Liver (tissue), 9 donors: ENCODE data around the gene REC114. TPM values are rescaled to one million over a fixed set of nuclear protein-coding genes. Genes with fewer than 3 reads are reported as not detected.

Experiments
- DNase-seq: peaks from one replicate; pipeline ENCODE4 v3.0.0-alpha.2; 2017; ENCODE audit warnings: low spot score
- H3K27ac ChIP-seq, 2 donors: one replicate each; pipeline ENCODE4 v1.7.0; 2013; ENCODE audit warnings: inconsistent platforms in 2 of 2, low read length in 2 of 2, control low read depth in 1 of 2, low read depth in 1 of 2, mild to moderate bottlenecking in 1 of 2
- H3K27me3 ChIP-seq, 4 donors: one replicate each; pipeline versions ENCODE4 v1.6.1 to v1.7.0; 2013; ENCODE audit warnings: low read length in 3 of 4, inconsistent platforms in 1 of 4, mild to moderate bottlenecking in 1 of 4, moderate library complexity in 1 of 4; ENCODE audit not compliant: control insufficient read depth in 4 of 4, insufficient read depth in 4 of 4
- H3K36me3 ChIP-seq, 4 donors: one replicate each; pipeline versions ENCODE4 v1.6.1 to v1.7.0; 2013; ENCODE audit warnings: low read length in 3 of 4, mild to moderate bottlenecking in 3 of 4, low read depth in 1 of 4, moderate library complexity in 1 of 4; ENCODE audit not compliant: control insufficient read depth in 4 of 4, insufficient read depth in 3 of 4
- H3K4me1 ChIP-seq, 4 donors: one replicate each; pipeline versions ENCODE4 v1.6.1 to v1.7.0; 2013; ENCODE audit warnings: low read length in 3 of 4, mild to moderate bottlenecking in 3 of 4, moderate library complexity in 1 of 4; ENCODE audit not compliant: control insufficient read depth in 4 of 4, insufficient read depth in 4 of 4
- H3K4me3 ChIP-seq, 3 donors: one replicate each; pipeline versions ENCODE4 v1.6.1 to v1.7.0; 2013; ENCODE audit warnings: low read length in 3 of 3, control low read depth in 1 of 3, low read depth in 1 of 3, mild to moderate bottlenecking in 1 of 3
- H3K9ac ChIP-seq, 2 donors: one replicate each; pipeline ENCODE4 v1.7.0; 2013; ENCODE audit warnings: low read length in 2 of 2, mild to moderate bottlenecking in 2 of 2, moderate library complexity in 2 of 2, control low read depth in 1 of 2, low read depth in 1 of 2
- H3K9me3 ChIP-seq, 4 donors: one replicate each; pipeline versions ENCODE4 v1.6.1 to v1.7.0; 2013; ENCODE audit warnings: low read length in 3 of 4; ENCODE audit not compliant: control insufficient read depth in 4 of 4
- EGR1 ChIP-seq, 2 donors: IDR thresholded peaks; 2 replicates each; pipeline ENCODE4 v1.6.1; 2016 to 2018; ENCODE audit warnings: antibody characterized with exemption in 2 of 2, low read depth in 2 of 2
- FOXA1 ChIP-seq: IDR thresholded peaks from 2 replicates; pipeline ENCODE4 v1.6.1; 2016; ENCODE audit warnings: antibody characterized with exemption
- FOXA2 ChIP-seq: IDR thresholded peaks from 2 replicates; pipeline ENCODE4 v1.6.1; 2016; ENCODE audit warnings: antibody characterized with exemption
- GABPA ChIP-seq, 2 donors: IDR thresholded peaks in 1 of 2; conservative IDR thresholded peaks in 1 of 2; 2 replicates each; pipeline ENCODE4 v1.6.1; 2016; ENCODE audit warnings: antibody characterized with exemption in 2 of 2, mild to moderate bottlenecking in 1 of 2, moderate library complexity in 1 of 2
- HNF4A ChIP-seq, 2 donors: conservative IDR thresholded peaks; 2 replicates each; pipeline ENCODE4 v1.6.1; 2016; ENCODE audit warnings: antibody characterized with exemption in 2 of 2, mild to moderate bottlenecking in 2 of 2
- RAD21 ChIP-seq, 2 donors: IDR thresholded peaks; 2 replicates each; pipeline ENCODE4 v1.6.1; 2016; ENCODE audit warnings: antibody characterized with exemption in 2 of 2, mild to moderate bottlenecking in 2 of 2
- RXRA ChIP-seq, 2 donors: IDR thresholded peaks; 2 replicates each; pipeline ENCODE4 v1.6.1; 2017 to 2018; ENCODE audit warnings: antibody characterized with exemption in 2 of 2, mild to moderate bottlenecking in 1 of 2
- SP1 ChIP-seq: IDR thresholded peaks from 2 replicates; pipeline ENCODE4 v1.6.1; 2018; ENCODE audit warnings: antibody characterized with exemption, mild to moderate bottlenecking
- WGBS: extraction: QIAGEN DNeasy Blood & Tissue Kit; methylation state at CpG from one replicate; pipeline ENCODE4 v1.1.7; 2013; 5-methylcytosine and 5-hydroxymethylcytosine counted together
- polyA plus RNA-seq, 2 donors: library from polyadenylated mRNA; stranded (reverse) in 1 of 2; unstranded in 1 of 2; fragments of 200-250 nt in 1 of 2; fragments of >200 nt in 1 of 2; fragmentation: Nextera tagmentation in 1 of 2; extraction: Ambion mirVana in 1 of 2; gene quantifications; one replicate each; pipeline versions ENCODE4 v1.2.1 to v1.2.3, GENCODE V29; 2013 to 2015
- total RNA-seq, 2 donors: library from RNA; depleted of rRNA; stranded (reverse); fragments of >200 nt; gene quantifications; one replicate each; pipeline ENCODE4 v1.2.3, GENCODE V29; 2014
- TF ChIP-seq, protein P1 (sequence below): IDR thresholded peaks from 2 replicates; pipeline ENCODE4 v1.6.1; 2016; ENCODE audit warnings: antibody characterized with exemption, mild to moderate bottlenecking
- TF ChIP-seq, protein P2 (sequence below): fragments of 150-350 bp; IDR thresholded peaks from 2 replicates; pipeline ENCODE4 v1.5.1; 2017; ENCODE audit warnings: improper control_type of control experiment, low read depth, low read length; ENCODE audit not compliant: missing input control
- TF ChIP-seq, protein P3 (sequence below): IDR thresholded peaks from 2 replicates; pipeline ENCODE4 v1.6.1; 2016; ENCODE audit warnings: antibody characterized with exemption
- TF ChIP-seq, protein P4 (sequence below): IDR thresholded peaks from 2 replicates; pipeline ENCODE4 v1.6.1; 2016; ENCODE audit warnings: antibody characterized with exemption
- donor health status: healthy.
- donor health status: healthy.
- donor health status: healthy.
- donor health status: healthy.
- donor health status: healthy.

REC114 gene
- total and polyA plus RNA-seq, 4 donors: not detected

DNA sequence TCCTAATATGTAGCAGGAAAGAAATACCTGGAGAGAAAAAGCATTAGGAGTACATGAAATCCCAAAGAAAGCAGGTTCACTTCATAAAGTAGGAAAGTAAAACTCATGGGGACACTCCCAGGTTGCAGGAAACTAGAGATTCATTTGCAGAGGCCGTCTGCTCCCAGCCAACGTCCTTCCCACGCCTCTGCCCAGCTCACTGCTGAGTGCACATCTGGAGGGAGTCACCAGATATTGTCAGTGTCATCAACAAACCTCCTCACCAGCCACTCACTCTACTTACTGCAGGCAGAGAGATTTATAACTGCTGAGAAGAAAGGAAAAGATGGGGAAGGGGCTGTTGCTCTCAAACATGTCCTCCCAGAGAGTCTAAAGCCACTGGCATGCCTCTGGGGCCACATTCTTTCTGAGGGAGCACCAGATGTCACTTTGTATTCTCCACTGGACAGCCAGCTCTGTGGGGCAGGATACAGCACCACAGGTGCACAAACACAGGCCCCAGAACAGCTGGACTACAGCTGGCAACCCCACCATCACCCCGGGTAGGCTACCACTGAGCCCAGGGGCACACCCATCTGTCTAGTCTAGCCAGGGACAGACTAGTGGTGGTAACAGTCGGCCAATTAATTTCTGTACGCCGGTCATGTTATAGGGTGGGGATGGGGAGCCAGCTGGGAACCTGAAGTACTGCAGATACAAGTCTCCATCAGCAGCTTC, 125.8 kb downstream of the REC114 start:
- TF ChIP-seq, protein P1, sequence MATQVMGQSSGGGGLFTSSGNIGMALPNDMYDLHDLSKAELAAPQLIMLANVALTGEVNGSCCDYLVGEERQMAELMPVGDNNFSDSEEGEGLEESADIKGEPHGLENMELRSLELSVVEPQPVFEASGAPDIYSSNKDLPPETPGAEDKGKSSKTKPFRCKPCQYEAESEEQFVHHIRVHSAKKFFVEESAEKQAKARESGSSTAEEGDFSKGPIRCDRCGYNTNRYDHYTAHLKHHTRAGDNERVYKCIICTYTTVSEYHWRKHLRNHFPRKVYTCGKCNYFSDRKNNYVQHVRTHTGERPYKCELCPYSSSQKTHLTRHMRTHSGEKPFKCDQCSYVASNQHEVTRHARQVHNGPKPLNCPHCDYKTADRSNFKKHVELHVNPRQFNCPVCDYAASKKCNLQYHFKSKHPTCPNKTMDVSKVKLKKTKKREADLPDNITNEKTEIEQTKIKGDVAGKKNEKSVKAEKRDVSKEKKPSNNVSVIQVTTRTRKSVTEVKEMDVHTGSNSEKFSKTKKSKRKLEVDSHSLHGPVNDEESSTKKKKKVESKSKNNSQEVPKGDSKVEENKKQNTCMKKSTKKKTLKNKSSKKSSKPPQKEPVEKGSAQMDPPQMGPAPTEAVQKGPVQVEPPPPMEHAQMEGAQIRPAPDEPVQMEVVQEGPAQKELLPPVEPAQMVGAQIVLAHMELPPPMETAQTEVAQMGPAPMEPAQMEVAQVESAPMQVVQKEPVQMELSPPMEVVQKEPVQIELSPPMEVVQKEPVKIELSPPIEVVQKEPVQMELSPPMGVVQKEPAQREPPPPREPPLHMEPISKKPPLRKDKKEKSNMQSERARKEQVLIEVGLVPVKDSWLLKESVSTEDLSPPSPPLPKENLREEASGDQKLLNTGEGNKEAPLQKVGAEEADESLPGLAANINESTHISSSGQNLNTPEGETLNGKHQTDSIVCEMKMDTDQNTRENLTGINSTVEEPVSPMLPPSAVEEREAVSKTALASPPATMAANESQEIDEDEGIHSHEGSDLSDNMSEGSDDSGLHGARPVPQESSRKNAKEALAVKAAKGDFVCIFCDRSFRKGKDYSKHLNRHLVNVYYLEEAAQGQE: no peak
- TF ChIP-seq RXRA (IDR thresholded peaks at IDR 0.05) (no peak), SP1 (no peak), GABPA (IDR thresholded peaks at IDR 0.05 in 1 of 2, conservative IDR thresholded peaks at IDR 0.05 in 1 of 2) (no peak), RAD21 (IDR thresholded peaks at IDR 0.05) (no peak), FOXA2 (no peak), HNF4A (conservative IDR thresholded peaks at IDR 0.05) (no peak), EGR1 (IDR thresholded peaks at IDR 0.05; ENCODE audit: low read depth in 2 of 2) (no peak)
- TF ChIP-seq, protein P2, sequence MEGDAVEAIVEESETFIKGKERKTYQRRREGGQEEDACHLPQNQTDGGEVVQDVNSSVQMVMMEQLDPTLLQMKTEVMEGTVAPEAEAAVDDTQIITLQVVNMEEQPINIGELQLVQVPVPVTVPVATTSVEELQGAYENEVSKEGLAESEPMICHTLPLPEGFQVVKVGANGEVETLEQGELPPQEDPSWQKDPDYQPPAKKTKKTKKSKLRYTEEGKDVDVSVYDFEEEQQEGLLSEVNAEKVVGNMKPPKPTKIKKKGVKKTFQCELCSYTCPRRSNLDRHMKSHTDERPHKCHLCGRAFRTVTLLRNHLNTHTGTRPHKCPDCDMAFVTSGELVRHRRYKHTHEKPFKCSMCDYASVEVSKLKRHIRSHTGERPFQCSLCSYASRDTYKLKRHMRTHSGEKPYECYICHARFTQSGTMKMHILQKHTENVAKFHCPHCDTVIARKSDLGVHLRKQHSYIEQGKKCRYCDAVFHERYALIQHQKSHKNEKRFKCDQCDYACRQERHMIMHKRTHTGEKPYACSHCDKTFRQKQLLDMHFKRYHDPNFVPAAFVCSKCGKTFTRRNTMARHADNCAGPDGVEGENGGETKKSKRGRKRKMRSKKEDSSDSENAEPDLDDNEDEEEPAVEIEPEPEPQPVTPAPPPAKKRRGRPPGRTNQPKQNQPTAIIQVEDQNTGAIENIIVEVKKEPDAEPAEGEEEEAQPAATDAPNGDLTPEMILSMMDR: no peak
- TF ChIP-seq, protein P3, sequence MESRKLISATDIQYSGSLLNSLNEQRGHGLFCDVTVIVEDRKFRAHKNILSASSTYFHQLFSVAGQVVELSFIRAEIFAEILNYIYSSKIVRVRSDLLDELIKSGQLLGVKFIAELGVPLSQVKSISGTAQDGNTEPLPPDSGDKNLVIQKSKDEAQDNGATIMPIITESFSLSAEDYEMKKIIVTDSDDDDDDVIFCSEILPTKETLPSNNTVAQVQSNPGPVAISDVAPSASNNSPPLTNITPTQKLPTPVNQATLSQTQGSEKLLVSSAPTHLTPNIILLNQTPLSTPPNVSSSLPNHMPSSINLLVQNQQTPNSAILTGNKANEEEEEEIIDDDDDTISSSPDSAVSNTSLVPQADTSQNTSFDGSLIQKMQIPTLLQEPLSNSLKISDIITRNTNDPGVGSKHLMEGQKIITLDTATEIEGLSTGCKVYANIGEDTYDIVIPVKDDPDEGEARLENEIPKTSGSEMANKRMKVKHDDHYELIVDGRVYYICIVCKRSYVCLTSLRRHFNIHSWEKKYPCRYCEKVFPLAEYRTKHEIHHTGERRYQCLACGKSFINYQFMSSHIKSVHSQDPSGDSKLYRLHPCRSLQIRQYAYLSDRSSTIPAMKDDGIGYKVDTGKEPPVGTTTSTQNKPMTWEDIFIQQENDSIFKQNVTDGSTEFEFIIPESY: no peak
- TF ChIP-seq, protein P4, sequence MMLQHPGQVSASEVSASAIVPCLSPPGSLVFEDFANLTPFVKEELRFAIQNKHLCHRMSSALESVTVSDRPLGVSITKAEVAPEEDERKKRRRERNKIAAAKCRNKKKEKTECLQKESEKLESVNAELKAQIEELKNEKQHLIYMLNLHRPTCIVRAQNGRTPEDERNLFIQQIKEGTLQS: no peak
- no peak for DNase-seq
- Histone ChIP-seq H3K4me1 (no peaks in the 10 kb centered on the region), H3K36me3 (peaks cover 0 to 55% (median 39%) of the 10 kb centered on the region in 4 donors), H3K27ac (no peak overlapping the region), H3K9ac (no peak overlapping the region), H3K9me3 (no peaks in the 10 kb centered on the region), H3K4me3 (no peak overlapping the region), H3K27me3 (no peaks in the 10 kb centered on the region)
- WGBS: 92% methylated on average over 7 of the region's 7 CpGs

DNA sequence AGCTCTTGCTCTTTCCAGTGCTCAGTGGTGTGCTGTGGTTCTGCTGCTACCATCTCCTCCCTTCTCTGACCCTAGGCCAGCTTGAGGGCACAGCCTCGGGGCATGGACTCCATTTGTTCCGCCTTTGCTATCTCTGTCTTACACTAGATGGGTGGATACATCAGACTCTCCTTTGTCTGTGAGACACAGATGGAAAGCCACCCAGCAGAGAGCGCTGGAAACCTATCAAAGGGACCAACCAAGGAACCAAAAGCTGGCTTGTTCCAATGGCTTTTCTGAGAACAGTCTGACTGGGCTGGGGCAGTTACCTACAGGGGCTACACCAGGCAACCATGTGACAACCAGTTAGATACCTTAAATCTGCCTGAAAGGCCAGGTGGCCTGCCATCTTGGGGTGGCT, 126.4 kb downstream of the REC114 start:
- H3K4me3 ChIP-seq: no peak overlapping the region
- H3K36me3 ChIP-seq: peaks cover 0 to 51% (median 38%) of the 10 kb centered on the region in 4 donors
- TF ChIP-seq, protein P2: no peak
- no peak for TF ChIP-seq FOXA1
- no peaks in the 10 kb centered on the region for H3K9me3 ChIP-seq
- H3K27ac ChIP-seq: no peak overlapping the region
- H3K4me1 ChIP-seq: no peaks in the 10 kb centered on the region
- WGBS: 95% methylated on average over 3 of the region's 3 CpGs
- H3K27me3 ChIP-seq: no peaks in the 10 kb centered on the region
- H3K9ac ChIP-seq: no peak overlapping the region
- no peak for DNase-seq
